Spleen (tissue), 7 donors: ENCODE data around the gene SPATA21.

ENCODE experiments used
- CTCF ChIP-seq, 11 experiments: fragments of 200-600 bp in 7 of 11; fragments of 450-650 bp in 4 of 11; sonication (generic) in 4 of 11; IDR thresholded peaks in 8 of 11; conservative IDR thresholded peaks in 3 of 11; 1 replicate in 7 of 11; 2 replicates in 4 of 11; pipeline versions ENCODE4 v1.4.0 to v1.8.0; 2016 to 2021; ENCODE audit warnings: antibody characterized with exemption in 11 of 11, inconsistent platforms in 4 of 11, mild to moderate bottlenecking in 1 of 11
- POLR2A ChIP-seq, 3 donors: fragments of 450-650 bp; IDR thresholded peaks; one replicate each; pipeline ENCODE4 v1.5.1; 2017; ENCODE audit warnings: antibody characterized with exemption in 3 of 3, mild to moderate bottlenecking in 1 of 3
- donor health status: DM: no; HTN: no; CAD: no; lungs with moderate emphysema.
- donor health status: DM: no; HTN: no; CAD: no.
- donor health status: DM: no; HTN: no; CAD: no.

DNA sequence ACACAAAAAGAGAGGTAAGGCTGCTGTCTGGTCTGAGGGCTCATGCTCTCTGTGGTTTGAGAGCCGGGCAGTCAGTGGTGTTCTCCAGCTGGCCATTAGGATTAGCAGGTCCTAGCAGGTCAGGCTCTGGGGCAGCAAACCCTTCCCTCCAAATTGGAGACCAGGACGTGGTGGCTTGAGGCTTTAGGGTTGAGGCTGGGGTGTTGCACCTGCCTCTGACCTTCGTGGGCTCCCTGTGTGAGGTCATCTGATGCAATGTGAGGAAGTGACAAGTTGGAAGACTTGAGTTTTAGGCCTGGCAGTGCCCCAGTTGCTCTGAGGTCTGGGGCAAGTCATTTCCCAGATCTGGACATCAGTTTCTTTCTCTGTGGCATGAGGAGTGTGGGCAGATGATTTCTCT, 45.8 kb downstream of the SPATA21 start:
- TF ChIP-seq CTCF (IDR thresholded peaks at IDR 0.05 in 8 of 11, conservative IDR thresholded peaks at IDR 0.05 in 3 of 11) (no peak), POLR2A (IDR thresholded peaks at IDR 0.05) (no peak)
